ENCODE data around the gene CUL7. TPM values are rescaled to one million over a fixed set of nuclear protein-coding genes. Genes with fewer than 3 reads are reported as not detected.

Gene CUL7
- total RNA-seq, 1 donor from 2014 or later = 20.1 TPM

- H3K9me3 ChIP-seq = no peaks in the 10 kb centered on the region
- intact Hi-C loops (cut with DNase I) = no loop called here
- H3K27me3 ChIP-seq = no peaks in the 10 kb centered on the region
- peaks cover 54% of the 10 kb centered on the region for H3K36me3 ChIP-seq
- no peak overlapping the region for H3K4me3 ChIP-seq
- no peak overlapping the region for H3K27ac ChIP-seq
- no peak for TF ChIP-seq CTCF (IDR thresholded peaks at IDR 0.05)
- DNase-seq (no peak), ATAC-seq (no peak)
- H3K4me1 ChIP-seq = peaks cover 35% of the 10 kb centered on the region
Measured at GRCh38 chr6:43012364-43012763, 41.3 kb downstream of the CUL7 start.

GRCh38 chr6:43011207-43011606, 42.4 kb downstream of the CUL7 start:
- ATAC-seq (no peak), DNase-seq (no peak)
- Histone ChIP-seq H3K4me1 (peaks cover 25% of the 10 kb centered on the region), H3K36me3 (peaks cover 58% of the 10 kb centered on the region), H3K27ac (no peak overlapping the region), H3K9me3 (no peaks in the 10 kb centered on the region), H3K4me3 (no peak overlapping the region), H3K27me3 (no peaks in the 10 kb centered on the region)
- TF ChIP-seq CTCF (IDR thresholded peaks at IDR 0.05) = no peak
- intact Hi-C loops (cut with DNase I) = no loop called here

- Histone ChIP-seq H3K27ac (no peak overlapping the region), H3K4me3 (no peak overlapping the region), H3K4me1 (peaks cover 10% of the 10 kb centered on the region), H3K36me3 (peaks cover 58% of the 10 kb centered on the region), H3K27me3 (no peaks in the 10 kb centered on the region), H3K9me3 (no peaks in the 10 kb centered on the region)
- peak; percentile 20 for TF ChIP-seq CTCF (IDR thresholded peaks at IDR 0.05)
- DNase-seq = no peak
- intact Hi-C loops (cut with DNase I) = no loop called here
- no peak for ATAC-seq
Measured at GRCh38 chr6:43009124-43009523, 44.5 kb downstream of the CUL7 start.

- Histone ChIP-seq H3K9me3 (no peaks in the 10 kb centered on the region), H3K4me1 (no peaks in the 10 kb centered on the region), H3K27me3 (no peaks in the 10 kb centered on the region), H3K4me3 (no peak overlapping the region), H3K27ac (no peak overlapping the region), H3K36me3 (peaks cover 56% of the 10 kb centered on the region)
- intact Hi-C loops (cut with DNase I) = no loop called here
- TF ChIP-seq CTCF (IDR thresholded peaks at IDR 0.05) = no peak
- no peak for ATAC-seq
- DNase-seq = no peak
Measured at GRCh38 chr6:43007126-43007525, 46.5 kb downstream of the CUL7 start.

- intact Hi-C loops (cut with DNase I) = no loop called here
- ATAC-seq = no peak
- Histone ChIP-seq H3K27me3 (no peaks in the 10 kb centered on the region), H3K27ac (no peak overlapping the region), H3K4me1 (no peaks in the 10 kb centered on the region), H3K9me3 (no peaks in the 10 kb centered on the region), H3K4me3 (no peak overlapping the region), H3K36me3 (peaks cover 47% of the 10 kb centered on the region)
- no peak for TF ChIP-seq CTCF (IDR thresholded peaks at IDR 0.05)
- no peak for DNase-seq
Measured at GRCh38 chr6:43006251-43006650, 47.4 kb downstream of the CUL7 start.

- Histone ChIP-seq H3K9me3 (no peaks in the 10 kb centered on the region), H3K27me3 (no peaks in the 10 kb centered on the region), H3K4me1 (no peaks in the 10 kb centered on the region), H3K27ac (no peak overlapping the region), H3K36me3 (peaks cover 43% of the 10 kb centered on the region), H3K4me3 (no peak overlapping the region)
- no peak for ATAC-seq
- intact Hi-C loops (cut with DNase I) = no loop called here
- no peak for TF ChIP-seq CTCF (IDR thresholded peaks at IDR 0.05)
- DNase-seq = no peak
Measured at GRCh38 chr6:43005844-43006243, 47.8 kb downstream of the CUL7 start.

Data from upper lobe of right lung (tissue), 1 donor.